ENCODE measurements around the gene TRH. TPM values are rescaled to one million over a fixed set of nuclear protein-coding genes. Genes with fewer than 3 reads are reported as not detected.

TRH gene
- total RNA-seq, 4 donors from 2014 or later = 0.30 TPM; not detected in 3

DNA sequence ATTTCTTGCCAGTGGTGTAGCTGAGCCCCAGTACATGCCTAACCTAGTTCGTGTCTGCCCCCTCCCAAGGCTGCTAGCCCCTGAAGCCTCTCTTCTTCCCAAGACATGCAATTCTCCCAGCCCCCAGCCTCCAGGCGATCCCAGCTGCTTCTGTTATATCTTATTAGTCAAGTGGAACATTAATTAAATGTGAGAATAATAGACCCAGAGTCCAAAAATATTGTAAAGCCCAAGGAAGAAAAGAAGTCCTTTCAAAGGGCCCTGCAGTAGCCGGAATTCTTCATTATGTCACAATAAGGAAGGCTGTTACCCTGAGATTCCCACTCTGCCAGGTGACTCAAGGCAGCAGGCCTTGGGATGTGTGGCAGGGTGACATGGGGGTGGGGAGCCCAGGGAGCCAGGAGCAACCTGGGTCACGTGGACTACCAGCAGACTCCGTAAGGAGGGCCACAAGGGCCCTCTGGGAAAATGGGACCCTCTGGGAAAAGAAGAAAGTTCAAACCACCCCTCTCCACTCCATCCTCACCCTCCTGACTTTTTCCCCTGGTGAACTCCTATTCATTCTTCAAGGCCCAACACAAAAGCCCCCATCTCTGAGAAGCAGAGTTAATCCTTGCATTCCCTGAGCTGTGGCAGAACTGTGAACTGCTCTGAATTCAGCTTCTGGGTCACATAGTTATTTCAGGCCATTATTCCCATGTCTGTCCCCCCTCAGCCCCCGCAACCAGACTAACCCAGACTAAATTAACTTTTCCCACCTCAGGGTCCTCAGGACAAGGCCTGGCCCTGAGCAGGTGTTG, 21.8 kb upstream of the TRH start:
- Histone ChIP-seq H3K9me3 (no peaks in the 10 kb centered on the region), H3K27ac (no peak overlapping the region), H3K36me3 (no peaks in the 10 kb centered on the region), H3K4me3 (no peak overlapping the region), H3K4me1 (no peaks in the 10 kb centered on the region), H3K27me3 (peaks cover 23% of the 10 kb centered on the region)
- TF ChIP-seq POLR2AphosphoS5 (IDR thresholded peaks at IDR 0.05) (no peak), CTCF (IDR thresholded peaks at IDR 0.05) (no peak), EP300 (IDR thresholded peaks at IDR 0.05) (no peak), POLR2A (IDR thresholded peaks at IDR 0.05) (no peak)
- 80 to 100% methylated on average over 1 to 6 of the region's 6 CpGs for WGBS, 2 donors (ENCODE audit: low coverage in 1 of 2)
- no peak for ATAC-seq

- no peak for ATAC-seq
- no peaks in the 10 kb centered on the region for H3K9me3 ChIP-seq
- H3K27me3 ChIP-seq = peaks cover 22% of the 10 kb centered on the region
- 63% methylated on average over 3 of the region's 5 CpGs; no CpG with 5 or more reads in 1 of the 2 donors for WGBS, 2 donors (ENCODE audit: low coverage in 1 of 2)
- no peak overlapping the region for H3K27ac ChIP-seq
- H3K4me1 ChIP-seq = no peaks in the 10 kb centered on the region
- no peak overlapping the region for H3K4me3 ChIP-seq
- TF ChIP-seq POLR2AphosphoS5 (IDR thresholded peaks at IDR 0.05) = no peak
- TF ChIP-seq CTCF (IDR thresholded peaks at IDR 0.05) = no peak
- no peak for TF ChIP-seq EP300 (IDR thresholded peaks at IDR 0.05)
- no peak for TF ChIP-seq POLR2A (IDR thresholded peaks at IDR 0.05)
- no peaks in the 10 kb centered on the region for H3K36me3 ChIP-seq
Measured at GRCh38 chr3:129953621-129954020, 20.9 kb upstream of the TRH start.

GRCh38 chr3:129954514-129954913, 20.0 kb upstream of the TRH start:
- 0 to 43% methylated on average over 1 to 2 of the region's 2 CpGs for WGBS, 2 donors (ENCODE audit: low coverage in 1 of 2)
- H3K4me1 ChIP-seq = no peaks in the 10 kb centered on the region
- no peak overlapping the region for H3K27ac ChIP-seq
- no peak for TF ChIP-seq POLR2A (IDR thresholded peaks at IDR 0.05)
- TF ChIP-seq CTCF (IDR thresholded peaks at IDR 0.05) = no peak
- TF ChIP-seq EP300 (IDR thresholded peaks at IDR 0.05) = no peak
- TF ChIP-seq POLR2AphosphoS5 (IDR thresholded peaks at IDR 0.05) = no peak
- H3K9me3 ChIP-seq = no peaks in the 10 kb centered on the region
- peaks cover 15% of the 10 kb centered on the region for H3K27me3 ChIP-seq
- H3K4me3 ChIP-seq = no peak overlapping the region
- no peak for ATAC-seq
- H3K36me3 ChIP-seq = no peaks in the 10 kb centered on the region

DNA sequence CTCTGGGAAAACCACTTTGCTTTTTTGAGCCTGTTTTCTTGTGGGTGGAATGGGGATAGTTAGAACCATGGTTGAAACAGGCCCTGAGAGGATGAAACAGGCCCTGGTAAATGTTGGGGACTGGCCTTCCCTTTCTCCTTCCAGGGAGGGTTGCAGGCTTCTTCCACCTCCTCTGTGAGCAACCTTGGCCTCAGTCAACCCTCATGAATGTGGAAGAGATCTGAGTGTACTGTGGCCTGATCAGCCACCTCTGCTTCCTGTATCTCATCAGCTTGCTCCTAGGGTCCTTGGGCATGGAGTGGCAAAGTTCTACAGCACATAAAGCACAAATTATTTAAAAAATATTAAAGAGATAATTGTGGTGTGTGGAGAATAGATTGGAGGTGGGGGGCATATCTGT, 17.6 kb upstream of the TRH start:
- Histone ChIP-seq H3K27ac (no peak overlapping the region), H3K36me3 (no peaks in the 10 kb centered on the region), H3K27me3 (peaks cover 15% of the 10 kb centered on the region), H3K9me3 (no peaks in the 10 kb centered on the region), H3K4me3 (no peak overlapping the region), H3K4me1 (no peaks in the 10 kb centered on the region)
- TF ChIP-seq POLR2A (IDR thresholded peaks at IDR 0.05) (no peak), POLR2AphosphoS5 (IDR thresholded peaks at IDR 0.05) (no peak)
- no peak for ATAC-seq

DNA sequence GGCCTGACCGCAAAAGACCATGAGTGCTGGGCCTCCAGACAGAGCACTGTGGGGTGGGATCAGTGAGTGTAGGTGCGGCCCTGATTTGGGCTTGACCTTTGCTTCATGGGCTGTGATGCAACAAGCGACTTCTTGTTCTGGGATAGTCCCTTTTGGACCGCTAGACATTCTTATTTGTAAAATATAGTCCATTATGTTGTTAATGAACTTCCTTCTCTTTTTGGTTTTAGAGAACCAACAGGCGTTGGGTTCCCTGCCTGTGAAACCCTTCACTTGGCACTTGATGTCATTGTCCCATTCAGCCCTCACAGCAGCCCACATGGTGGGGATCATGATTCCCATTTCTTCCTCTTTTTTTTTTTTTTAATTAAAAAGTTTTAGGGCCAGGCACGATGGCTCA, 15.8 kb upstream of the TRH start:
- WGBS, 2 donors (ENCODE audit: low coverage in 1 of 2) = 60 to 61% methylated on average over 2 to 5 of the region's 6 CpGs
- Histone ChIP-seq H3K27me3 (peaks cover 15% of the 10 kb centered on the region), H3K27ac (no peak overlapping the region), H3K36me3 (no peaks in the 10 kb centered on the region), H3K4me3 (no peak overlapping the region), H3K4me1 (no peaks in the 10 kb centered on the region), H3K9me3 (no peaks in the 10 kb centered on the region)
- TF ChIP-seq POLR2A (IDR thresholded peaks at IDR 0.05) (no peak), EP300 (IDR thresholded peaks at IDR 0.05) (no peak), POLR2AphosphoS5 (IDR thresholded peaks at IDR 0.05) (no peak), CTCF (IDR thresholded peaks at IDR 0.05) (no peak)
- ATAC-seq = no peak
